Left lung (tissue), 10 donors: ENCODE results near the gene TOMM70. TPM values are rescaled to one million over a fixed set of nuclear protein-coding genes. Genes with fewer than 3 reads are reported as not detected.

Experiments used
- ATAC-seq: fragments of 200-7000 bp; cut with Tn5 transposase; one replicate; pipeline ENCODE4 v1.9.1; 2020; ENCODE audit warnings: moderate library complexity
- DNase-seq, 4 donors: peaks; one replicate each; pipeline ENCODE4 v3.0.0-alpha.2; 2013 to 2020
- H3K27ac ChIP-seq, 2 donors: fragments of 200-600 bp; sonication (generic) in 1 of 2; one replicate each; pipeline versions ENCODE4 v1.5.0 to v1.8.0; 2020 to 2021
- H3K27me3 ChIP-seq, 2 donors: fragments of 200-600 bp; sonication (generic) in 1 of 2; one replicate each; pipeline versions ENCODE4 v1.5.0 to v1.8.0; 2020 to 2021
- H3K36me3 ChIP-seq, 2 donors: fragments of 200-600 bp; sonication (generic) in 1 of 2; one replicate each; pipeline versions ENCODE4 v1.5.0 to v1.8.0; 2020 to 2021
- H3K4me1 ChIP-seq, 2 donors: fragments of 200-600 bp; one replicate each; pipeline ENCODE4 v1.8.0; 2021
- H3K4me3 ChIP-seq, 2 donors: fragments of 200-600 bp; sonication (generic) in 1 of 2; one replicate each; pipeline versions ENCODE4 v1.5.0 to v1.8.0; 2020 to 2021; ENCODE audit warnings: mild to moderate bottlenecking in 1 of 2
- H3K9me3 ChIP-seq, 2 donors: fragments of 200-600 bp; sonication (generic) in 1 of 2; one replicate each; pipeline versions ENCODE4 v1.5.0 to v1.8.0; 2020 to 2021
- CTCF ChIP-seq, 2 donors: fragments of 200-600 bp; sonication (generic) in 1 of 2; IDR thresholded peaks; one replicate each; pipeline versions ENCODE4 v1.5.0 to v1.8.0; 2021; ENCODE audit warnings: antibody characterized with exemption in 2 of 2
- intact Hi-C, 2 donors: fragments of 100-400 bp; cut with DNase I; formaldehyde crosslinking; loops; one replicate each; pipeline versions ENCODE4 v1.11.2 to v1.14.2; 2022
- polyA plus RNA-seq, 6 donors: library from polyadenylated mRNA; unstranded; fragments of 120-200 nt; gene quantifications; one replicate each; pipeline ENCODE4 v1.2.1, GENCODE V29; 2013; ENCODE audit not compliant: insufficient read length in 6 of 6
- total RNA-seq, 2 donors: library from RNA; stranded (reverse); fragmentation: NEBNext Ultra II Directional; extraction: Animal tissue kit (Norgen Biotek cat#: 25700); gene quantifications; one replicate each; pipeline ENCODE4 v1.2.1, GENCODE V29; 2021
- donor health status: DM: no; HTN: yes; CAD: no.
- donor health status: DM: no; HTN: no; CAD: no.

Gene TOMM70
- total and polyA plus RNA-seq, 8 donors = 28.0 to 65.2 (median 59.4) TPM

- peaks cover 0 to 98% of the 10 kb centered on the region in 2 donors for H3K36me3 ChIP-seq
- ATAC-seq = no peak
- no peak overlapping the region for H3K27ac ChIP-seq
- no peaks in the 10 kb centered on the region for H3K9me3 ChIP-seq
- intact Hi-C loops = no loop called here
- no peaks in the 10 kb centered on the region for H3K27me3 ChIP-seq
- no peak for TF ChIP-seq CTCF (IDR thresholded peaks at IDR 0.05)
- H3K4me3 ChIP-seq = no peak overlapping the region
- no peaks in the 10 kb centered on the region for H3K4me1 ChIP-seq
- no peak for DNase-seq
Observed at GRCh38 chr3:100368441-100368840, 32.4 kb downstream of the TOMM70 start.

- DNase-seq (no peak), ATAC-seq (no peak)
- intact Hi-C loops = no loop called here
- H3K4me1 ChIP-seq = no peaks in the 10 kb centered on the region
- no peaks in the 10 kb centered on the region for H3K27me3 ChIP-seq
- H3K9me3 ChIP-seq = peaks cover 0 to 6% of the 10 kb centered on the region in 2 donors
- no peak overlapping the region for H3K27ac ChIP-seq
- TF ChIP-seq CTCF (IDR thresholded peaks at IDR 0.05) = no peak
- H3K4me3 ChIP-seq = no peak overlapping the region
- peaks cover 0 to 98% of the 10 kb centered on the region in 2 donors for H3K36me3 ChIP-seq
Observed at GRCh38 chr3:100366424-100366823, 34.5 kb downstream of the TOMM70 start.

GRCh38 chr3:100364421-100364820 is 36.5 kb downstream of the TOMM70 start:
- H3K9me3 ChIP-seq = peaks cover 0 to 6% of the 10 kb centered on the region in 2 donors
- H3K27me3 ChIP-seq = no peaks in the 10 kb centered on the region
- H3K36me3 ChIP-seq = peaks cover 0 to 93% of the 10 kb centered on the region in 2 donors
- intact Hi-C loops = no loop called here
- no peak overlapping the region for H3K4me3 ChIP-seq
- no peak overlapping the region for H3K27ac ChIP-seq
- ATAC-seq (no peak), DNase-seq (no peak)
- no peaks in the 10 kb centered on the region for H3K4me1 ChIP-seq
- no peak for TF ChIP-seq CTCF (IDR thresholded peaks at IDR 0.05)

- peaks cover 0 to 90% of the 10 kb centered on the region in 2 donors for H3K36me3 ChIP-seq
- no peak for ATAC-seq
- no peaks in the 10 kb centered on the region for H3K27me3 ChIP-seq
- no peak for DNase-seq
- H3K9me3 ChIP-seq = peaks cover 0 to 6% of the 10 kb centered on the region in 2 donors
- intact Hi-C loops = no loop called here
- H3K4me1 ChIP-seq = no peaks in the 10 kb centered on the region
- TF ChIP-seq CTCF (IDR thresholded peaks at IDR 0.05) = no peak
- H3K27ac ChIP-seq = no peak overlapping the region
- H3K4me3 ChIP-seq = no peak overlapping the region
Observed at GRCh38 chr3:100361897-100362296, 39.0 kb downstream of the TOMM70 start.

- Histone ChIP-seq H3K27ac (no peak overlapping the region), H3K9me3 (peaks cover 0 to 6% of the 10 kb centered on the region in 2 donors), H3K27me3 (no peaks in the 10 kb centered on the region), H3K4me1 (no peaks in the 10 kb centered on the region), H3K36me3 (peaks cover 0 to 90% of the 10 kb centered on the region in 2 donors), H3K4me3 (no peak overlapping the region)
- intact Hi-C loops = no loop called here
- ATAC-seq (no peak), DNase-seq (no peak)
- no peak for TF ChIP-seq CTCF (IDR thresholded peaks at IDR 0.05)
Observed at GRCh38 chr3:100360757-100361496, 40.0 kb downstream of the TOMM70 start.
